Activated naive CD8-positive, alpha-beta T cell treated with anti-CD3 and anti-CD28 coated beads, Interleukin-2, amount 50 U/mL, for 16 hours (primary cell): ENCODE data around the gene MAGOH.
A peak's percentile ranks its signal among the peaks of the same experiment; 100 is the strongest.
"Not testable (repeated sequence)": the region's sequence is repeated elsewhere in the genome, so short reads cannot be mapped to it uniquely, and the experiment has no call there.

Source experiments
- DNase-seq: peaks from one replicate; pipeline ENCODE4 v3.0.0-alpha.2; 2020; ENCODE audit warnings: low read depth, low spot score

Gene MAGOH

DNA sequence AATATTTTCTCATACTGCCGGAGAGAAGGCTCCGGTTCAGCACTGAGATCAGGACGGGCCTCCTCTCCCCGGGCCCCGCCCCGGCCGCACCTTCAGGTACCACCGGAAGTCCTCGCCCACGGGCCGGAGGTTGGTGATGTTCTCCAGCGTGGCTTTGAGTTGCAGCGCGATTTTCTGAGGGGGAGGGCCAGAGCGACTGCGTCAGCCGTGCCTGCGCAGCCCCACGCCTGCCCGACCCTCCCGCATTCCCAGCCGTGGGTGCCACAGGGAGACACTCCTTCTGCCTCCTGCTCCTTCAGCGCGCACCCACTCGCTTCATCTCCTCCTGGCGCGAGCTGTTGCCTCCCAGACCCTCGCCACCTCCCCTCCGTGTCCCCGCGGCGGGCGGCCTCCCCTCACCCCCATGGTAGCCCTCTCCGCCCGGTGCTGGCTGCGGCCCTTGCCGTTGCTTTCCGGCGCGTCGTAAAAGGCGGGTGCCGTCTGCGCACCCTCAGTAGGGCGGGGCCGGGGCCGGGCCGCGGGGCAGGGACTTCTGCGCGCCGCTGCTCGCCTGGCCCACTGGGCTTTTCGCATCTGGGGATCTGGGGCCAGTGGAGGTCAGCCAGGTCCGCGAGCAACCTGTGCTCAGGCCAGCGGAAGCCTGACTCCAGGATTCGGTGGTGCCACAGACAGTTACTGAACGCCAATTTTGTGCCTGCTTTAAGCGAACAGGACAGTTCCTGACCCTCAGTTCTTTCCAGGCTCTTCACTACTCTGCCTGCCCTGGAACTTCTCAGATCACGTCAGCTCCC, 18.0 kb downstream of the MAGOH start, which contains the start of gene CZIB:
Gene CZIB (minus strand): TSS at position 464 of the 791 bp plus-strand sequence. CDS start 59 bp downstream, at position 405.
- DNase-seq, result peak; percentile 90

DNA sequence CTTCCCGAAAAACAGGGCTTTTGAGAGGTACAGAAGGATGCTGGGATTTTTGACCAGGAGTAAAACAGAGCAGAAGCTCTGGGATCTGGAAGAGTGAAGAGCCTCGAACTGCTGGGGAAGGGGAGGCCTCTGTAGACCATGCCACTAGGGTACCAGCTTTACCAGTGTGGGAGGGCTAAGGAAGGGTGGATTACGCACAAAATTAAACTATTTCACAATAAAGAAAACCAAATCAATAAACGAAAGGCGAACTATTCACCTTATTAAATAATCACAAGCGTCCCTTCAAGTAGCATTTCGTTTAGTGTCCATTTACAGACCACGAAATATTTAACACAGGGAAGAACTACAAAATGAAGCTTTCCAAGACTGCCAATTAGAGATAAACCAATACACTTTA, 18.6 kb downstream of the MAGOH start:
- DNase-seq, result no peak

DNA sequence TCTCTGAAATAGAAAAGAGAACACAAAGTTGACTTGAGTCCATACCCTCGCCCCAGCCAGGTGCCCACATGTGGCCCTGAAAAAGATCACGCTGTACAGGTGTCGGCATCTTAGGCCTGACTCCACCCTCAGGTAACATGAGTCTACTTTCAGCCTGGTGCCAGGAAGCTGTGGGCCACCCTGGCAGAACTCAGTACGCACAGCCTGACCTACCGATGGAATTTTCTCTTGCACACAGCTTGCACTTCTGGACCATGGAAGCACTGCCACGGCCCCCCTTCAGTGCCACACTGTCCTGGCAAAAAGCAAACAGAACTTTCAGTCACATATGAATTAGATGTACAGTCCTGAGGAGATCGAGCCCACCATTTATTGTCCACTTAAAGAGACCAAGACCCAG, 20.1 kb downstream of the MAGOH start:
- no peak for DNase-seq

DNA sequence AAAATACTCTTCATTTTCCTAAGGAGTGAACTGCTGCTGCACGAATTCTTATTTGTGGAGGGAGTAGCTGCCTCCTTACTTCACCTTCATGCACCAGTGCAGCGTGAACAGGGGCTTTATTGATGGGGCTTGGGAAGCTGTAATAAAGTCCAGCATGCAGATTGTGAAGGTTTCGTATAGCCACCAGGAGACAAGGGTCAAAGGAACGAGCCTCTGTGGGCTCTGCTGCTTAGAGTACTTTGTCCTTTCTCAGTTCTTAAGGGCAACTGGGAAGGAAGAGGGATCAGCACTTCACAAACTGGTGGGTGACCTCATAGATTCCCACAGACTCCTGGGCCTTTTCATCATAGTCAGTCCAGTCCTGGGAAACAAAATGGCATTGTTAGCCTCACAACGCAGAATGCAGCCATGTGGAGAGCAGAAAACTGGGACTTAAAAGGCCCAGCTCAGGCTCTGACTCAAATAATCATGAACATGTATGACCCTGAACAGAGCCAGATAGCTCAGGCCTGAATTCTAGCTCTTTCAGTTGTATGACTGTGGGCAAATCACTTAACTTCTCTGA, 23.9 kb downstream of the MAGOH start:
- no peak for DNase-seq

DNA sequence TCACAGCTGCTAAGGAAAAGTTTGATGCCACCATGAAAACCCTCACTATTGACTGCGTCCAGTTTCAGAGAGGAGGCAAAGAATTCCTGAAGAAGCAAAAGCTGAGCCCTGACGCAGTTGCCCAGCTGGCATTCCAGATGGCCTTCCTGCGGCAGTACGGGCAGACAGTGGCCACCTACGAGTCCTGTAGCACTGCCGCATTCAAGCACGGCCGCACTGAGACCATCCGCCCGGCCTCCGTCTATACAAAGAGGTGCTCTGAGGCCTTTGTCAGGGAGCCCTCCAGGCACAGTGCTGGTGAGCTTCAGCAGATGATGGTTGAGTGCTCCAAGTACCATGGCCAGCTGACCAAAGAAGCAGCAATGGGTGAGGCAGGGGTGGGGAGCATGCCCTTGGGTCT, 27.4 kb downstream of the MAGOH start:
- no peak for DNase-seq

DNA sequence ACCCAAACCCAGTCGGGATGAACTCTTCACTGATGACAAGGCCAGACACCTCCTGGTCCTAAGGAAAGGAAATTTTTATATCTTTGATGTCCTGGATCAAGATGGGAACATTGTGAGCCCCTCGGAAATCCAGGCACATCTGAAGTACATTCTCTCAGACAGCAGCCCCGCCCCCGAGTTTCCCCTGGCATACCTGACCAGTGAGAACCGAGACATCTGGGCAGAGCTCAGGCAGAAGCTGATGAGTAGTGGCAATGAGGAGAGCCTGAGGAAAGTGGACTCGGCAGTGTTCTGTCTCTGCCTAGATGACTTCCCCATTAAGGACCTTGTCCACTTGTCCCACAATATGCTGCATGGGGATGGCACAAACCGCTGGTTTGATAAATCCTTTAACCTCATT, 28.0 kb downstream of the MAGOH start:
- DNase-seq, result no peak

DNA sequence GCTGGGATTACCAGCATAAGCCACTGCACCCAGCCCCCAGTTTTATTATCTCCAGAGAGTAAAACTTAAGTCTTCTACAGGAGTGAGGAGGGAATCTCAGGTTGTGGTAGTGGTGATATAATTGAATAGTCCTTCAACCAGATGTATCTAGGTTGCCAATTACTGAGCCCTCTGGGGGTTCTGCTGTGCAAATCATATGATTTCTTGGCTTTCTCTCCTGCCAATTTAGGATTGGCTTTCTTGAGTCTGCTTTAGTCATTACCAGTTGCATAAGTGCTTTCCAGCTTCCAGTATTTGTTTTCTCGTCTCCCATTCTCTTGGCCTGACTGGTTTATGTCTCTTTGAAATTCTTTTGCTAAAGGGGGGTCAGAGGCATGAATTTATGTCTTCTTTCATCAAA, 30.6 kb downstream of the MAGOH start:
- DNase-seq, result no peak

DNA sequence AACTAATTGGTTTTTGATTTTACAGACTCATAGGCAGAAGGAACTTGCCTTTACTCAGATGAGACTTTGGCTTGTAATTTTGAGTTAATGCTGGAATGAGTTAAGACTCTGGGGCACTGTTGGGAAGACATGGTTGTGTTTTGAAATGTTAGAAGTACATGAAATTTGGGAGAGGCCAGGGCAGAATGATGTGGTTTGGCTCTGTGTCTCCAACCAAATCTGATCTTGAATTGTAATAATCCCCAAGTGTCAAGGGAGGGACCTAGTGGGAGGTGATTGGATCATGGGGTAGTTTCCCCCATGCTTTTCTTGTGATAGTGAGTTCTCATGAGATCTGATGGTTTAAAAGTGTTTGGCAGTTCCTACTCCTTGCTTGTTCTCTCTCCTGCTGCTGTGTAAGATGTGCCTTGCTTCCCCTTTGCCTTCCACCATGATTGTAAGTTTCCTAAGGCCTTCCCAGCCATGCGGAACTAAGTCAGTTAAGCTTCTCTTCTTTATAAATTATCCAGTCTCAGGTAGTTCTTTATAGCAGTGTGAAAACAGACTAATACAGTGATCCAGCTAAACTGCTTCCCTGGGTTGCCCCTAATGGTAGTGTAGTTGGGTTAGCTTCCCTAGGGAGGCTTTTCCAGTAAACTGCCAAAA, 31.5 kb downstream of the MAGOH start:
- DNase-seq, result no peak

DNA sequence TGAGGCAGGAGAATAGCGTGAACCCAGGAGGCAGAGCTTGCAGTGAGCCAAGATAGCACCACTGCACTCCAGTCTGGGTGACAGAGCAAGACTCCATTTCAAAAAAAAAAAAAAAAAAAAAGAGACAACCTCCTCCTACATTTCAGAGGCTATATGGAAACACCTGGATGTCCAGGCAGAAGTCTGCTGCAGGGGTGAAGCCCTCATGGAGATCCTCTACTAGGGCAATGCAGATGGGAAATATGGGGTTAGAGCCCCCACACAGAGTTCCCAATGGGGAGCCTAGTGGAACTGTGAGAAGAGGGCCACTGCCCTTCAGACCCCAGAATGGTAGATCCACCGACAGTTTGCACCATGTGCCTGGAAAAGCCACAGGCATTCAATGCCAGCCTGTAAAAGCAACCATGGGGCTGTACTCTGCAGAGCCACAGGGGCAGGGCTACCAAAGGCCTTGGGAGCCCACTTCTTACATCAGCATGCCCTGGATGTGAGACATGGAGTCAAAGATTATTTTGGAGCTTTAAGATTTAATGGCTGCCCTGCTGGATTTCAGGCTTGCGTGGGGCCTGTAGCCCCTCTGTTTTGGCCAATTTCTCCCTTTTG, 32.1 kb downstream of the MAGOH start:
- DNase-seq, result not testable (repeated sequence)

DNA sequence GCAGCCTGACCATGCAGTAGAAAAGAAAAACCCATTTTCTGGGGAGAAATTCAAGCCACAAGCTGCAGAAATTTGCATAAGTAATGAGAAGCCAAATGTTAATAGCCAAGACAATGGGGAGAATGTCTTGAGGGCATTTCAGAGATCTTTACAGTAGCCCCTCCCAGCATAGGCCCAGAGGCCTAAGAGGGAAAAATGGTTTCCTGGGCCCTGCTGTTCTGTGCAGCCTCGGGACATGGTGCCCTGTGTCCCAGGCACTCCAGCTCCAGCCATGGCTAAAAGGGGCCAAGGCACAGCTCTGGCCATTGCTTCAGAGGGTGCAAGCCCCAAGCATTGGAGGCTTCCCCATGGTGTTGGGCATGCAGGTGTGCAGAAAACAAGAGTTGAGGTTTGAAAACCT, 32.8 kb downstream of the MAGOH start:
- DNase-seq, result not testable (repeated sequence)

DNA sequence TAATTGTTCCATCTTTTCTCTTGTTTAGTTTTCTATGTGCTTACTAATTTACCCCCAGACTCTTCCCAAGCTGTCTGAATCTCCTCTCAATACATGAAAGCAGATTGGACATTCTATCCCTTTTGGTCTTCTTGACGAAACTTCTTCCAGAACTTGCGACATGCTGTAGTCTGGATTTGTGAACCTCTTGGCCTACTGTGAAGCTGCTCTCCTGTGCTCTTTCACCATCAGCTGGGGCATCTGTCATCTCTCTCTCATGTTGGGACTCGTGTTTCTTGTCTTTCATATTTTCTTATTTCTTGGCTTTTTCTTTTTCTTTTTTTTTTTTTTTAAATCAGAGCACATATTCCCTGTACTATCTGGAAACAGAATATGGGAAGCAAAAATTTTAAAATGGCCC, 34.9 kb downstream of the MAGOH start:
- DNase-seq, result no peak

DNA sequence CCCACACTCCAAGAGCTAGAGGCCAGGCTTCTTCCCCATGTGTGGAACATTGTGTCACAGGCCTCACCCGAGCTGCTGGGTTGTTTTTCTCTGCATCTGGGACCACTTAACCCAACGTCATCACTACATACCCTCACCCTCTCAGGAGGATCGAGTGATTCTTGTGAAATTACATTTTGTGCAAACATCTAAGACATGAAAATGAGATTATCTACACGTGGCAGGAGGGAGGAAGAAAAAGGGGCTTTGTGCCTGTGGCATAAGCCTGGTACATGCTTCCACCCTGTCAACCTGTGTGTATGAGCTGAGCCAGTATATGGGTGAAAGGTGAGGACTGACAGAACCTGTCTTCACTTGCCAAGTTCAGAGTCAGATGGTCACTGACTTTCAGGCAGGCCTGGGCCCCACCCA, 40.1 kb downstream of the MAGOH start:
- DNase-seq, result no peak

DNA sequence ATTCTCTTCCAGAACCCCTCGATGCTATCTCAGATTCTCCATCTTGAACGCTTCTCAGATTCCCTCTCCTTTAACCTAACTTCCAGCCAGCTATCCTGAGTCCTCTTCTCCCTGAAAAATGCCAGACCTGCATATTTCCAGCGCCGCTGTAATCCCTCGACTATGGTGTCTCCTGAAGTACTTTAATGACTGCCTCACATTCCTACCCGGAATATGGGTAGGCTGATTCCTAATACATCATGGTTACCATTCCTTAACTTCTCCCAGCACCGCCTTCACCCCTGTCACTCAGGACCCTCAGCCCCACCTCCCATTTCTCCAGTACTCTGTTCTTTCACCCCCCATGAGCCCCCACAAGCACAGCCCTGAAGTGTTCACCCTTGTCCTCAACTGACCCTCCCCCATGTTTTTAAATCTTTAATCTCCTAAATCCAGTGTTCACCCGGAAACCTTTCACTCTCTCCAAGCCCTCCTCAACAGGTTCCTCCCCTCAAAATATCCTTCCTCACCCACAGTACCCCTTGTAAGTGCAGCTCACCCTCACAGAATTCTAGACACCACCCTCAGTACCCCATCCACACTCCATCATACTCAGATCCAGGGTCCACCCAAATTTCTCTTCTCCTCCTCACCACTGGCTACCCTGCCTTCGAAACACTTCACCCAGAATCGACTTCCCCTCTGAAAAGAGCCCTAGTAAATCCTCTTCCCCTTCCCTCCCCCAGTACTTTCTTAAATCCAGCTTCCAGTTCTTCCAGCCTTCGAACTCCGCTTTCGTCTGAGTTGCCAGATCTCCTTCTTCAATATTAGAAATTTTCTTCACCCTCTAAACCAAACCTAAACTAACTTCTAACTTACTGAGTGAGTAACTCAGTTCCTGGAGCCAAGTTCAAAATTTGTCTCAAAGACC, 40.8 kb downstream of the MAGOH start:
- DNase-seq, result no peak

DNA sequence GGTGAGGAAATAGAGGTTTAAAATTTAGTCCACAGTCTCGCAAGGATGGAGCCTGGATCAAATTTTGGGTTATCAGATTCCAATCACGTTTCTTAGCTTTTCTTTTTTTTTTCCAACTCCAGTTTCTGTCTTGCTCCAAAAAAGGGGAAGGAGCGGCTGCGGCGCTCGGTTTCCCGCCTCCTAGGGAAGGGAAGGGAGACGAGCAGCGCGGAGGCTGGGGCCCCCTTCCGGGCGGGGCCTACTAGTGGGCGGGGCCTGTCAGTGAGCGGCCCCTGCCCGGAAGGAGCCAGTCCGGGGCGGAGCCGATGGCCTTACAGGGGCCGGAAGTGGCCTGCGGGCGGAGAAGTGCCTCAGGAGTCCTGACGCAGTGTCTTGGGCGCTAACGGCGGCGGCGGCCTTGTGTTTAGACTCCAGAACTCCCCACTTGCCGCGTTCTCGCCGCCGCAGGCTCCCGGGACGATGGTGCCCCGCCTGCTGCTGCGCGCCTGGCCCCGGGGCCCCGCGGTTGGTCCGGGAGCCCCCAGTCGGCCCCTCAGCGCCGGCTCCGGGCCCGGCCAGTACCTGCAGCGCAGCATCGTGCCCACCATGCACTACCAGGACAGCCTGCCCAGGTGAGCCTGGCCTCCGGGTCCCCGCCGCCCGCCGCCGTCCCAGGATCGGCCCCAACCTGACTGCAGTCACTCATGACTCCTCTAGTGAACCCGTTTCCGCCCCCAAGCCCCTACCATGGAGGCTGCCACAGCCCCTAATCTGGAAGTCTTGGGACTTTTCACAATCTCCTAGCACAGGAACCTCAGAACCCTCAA, 41.6 kb downstream of the MAGOH start, which contains the start of gene CPT2:
Gene CPT2 (plus strand): TSS at position 340 of the 806 bp plus-strand sequence. CDS start 120 bp downstream, at position 460.
- DNase-seq, result peak; percentile 78

DNA sequence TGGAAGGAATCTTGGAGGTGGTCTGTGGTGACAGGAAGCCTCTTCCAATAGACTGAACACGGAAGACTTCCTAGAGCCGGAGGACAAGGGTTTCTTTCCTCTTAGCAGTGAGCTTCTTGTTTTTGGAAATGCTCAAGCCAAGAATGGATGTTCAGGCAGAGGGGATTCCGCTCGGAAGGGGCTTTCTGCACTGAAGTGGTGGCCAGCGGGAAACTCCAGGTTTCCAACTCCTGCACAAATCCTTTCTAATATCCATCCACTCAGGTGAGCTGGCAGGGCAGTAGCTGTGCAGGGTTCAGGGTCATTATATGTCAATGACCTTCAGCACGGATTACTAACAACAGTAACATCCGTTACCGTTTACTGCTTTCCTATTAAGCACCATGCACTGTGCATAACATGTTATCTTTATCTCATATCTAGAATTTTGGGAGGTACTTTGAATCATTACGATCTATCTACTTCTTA, 42.3 kb downstream of the MAGOH start:
- no peak for DNase-seq

DNA sequence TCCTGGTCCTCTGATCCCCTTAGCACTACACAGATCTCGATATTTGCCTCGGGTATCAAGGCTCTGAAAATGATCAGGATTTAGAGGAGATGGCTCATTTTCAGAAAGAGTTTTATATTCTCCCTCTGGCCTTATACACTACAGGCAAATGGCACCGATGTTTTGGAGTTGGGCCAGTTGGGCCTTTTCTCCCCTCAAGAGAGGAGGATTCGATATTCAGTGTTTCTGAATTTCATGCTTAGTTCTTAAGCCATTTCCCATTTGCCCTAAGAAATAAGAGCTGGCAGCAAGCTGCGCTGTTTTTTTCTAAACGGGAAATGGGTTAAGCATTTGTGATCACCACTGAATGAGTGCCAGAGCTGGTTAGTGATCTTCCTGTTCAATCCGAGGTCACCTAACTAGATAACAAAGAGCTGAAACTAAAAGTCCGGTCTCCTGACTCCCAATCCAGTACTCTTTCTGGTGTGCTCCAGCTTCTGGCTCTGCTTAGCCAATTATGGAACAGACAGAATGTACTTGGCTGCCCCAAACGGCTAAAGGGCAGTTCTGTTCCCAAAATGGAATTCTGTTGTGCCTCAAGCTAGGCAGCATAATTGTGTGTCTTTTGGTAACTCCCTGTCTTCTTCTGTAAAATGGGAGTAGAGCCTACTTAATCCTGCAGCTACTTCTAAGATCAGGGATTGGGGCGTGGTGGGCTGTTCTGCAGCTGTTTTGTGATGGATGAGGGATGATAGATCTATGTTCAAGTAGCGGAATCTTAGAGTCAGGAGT, 42.9 kb downstream of the MAGOH start:
- DNase-seq, result no peak

DNA sequence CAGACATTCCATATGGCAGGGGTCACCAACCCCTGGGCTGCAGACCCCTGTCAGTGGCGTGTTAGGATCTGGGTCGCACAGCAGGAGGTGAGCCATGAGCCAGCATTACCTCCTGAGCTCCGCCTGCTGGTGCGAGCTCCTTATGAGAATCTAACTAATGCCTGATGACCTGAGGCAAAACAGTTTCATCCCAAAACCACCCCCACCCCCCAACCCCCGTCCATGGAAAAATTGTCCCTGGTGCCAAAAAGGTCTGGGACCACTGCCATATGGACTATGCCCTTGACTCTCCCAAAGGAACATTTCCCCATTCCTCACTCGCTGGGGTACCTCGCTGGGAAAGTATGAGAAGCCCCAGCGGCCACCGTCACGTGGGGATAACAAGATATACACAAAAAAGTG, 48.1 kb downstream of the MAGOH start:
- DNase-seq, result no peak

DNA sequence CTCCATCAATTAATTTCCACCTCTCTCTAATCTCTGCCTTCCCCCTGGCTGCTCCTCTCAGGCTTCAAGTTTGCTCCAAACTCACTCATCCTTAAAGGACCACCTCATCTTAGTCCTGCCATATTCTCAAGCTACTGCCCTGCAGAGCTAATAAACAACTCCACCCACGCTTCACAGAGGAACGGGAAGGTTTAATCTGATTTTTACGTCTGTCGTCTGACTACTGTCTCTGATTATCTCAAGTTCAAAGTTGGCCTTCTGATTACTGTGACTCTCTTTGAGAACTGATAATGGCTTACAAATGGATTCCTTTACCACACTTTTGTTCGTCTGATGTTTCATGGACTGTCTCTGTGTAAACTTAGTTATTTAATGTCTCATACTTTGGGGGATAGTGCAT, 49.3 kb downstream of the MAGOH start:
- no peak for DNase-seq

DNA sequence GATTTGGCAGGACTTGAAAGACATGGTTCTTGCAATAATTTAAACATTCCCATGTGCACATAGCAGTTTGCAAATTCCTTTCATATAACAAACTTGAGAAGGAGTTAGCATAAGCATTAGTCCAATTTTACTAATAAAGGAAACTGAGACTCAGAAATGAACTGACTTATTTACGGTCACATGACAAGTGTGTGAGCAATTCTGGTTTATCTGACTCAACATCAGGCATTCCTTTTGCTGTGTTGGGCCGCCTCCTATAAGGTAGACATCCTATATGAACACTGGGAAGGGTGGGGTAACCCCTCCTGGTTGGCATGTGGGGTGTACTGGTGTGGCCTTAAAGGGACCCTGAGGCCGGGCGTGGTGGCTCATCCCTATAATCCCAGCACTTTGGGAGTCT, 50.2 kb downstream of the MAGOH start:
- DNase-seq, result no peak

DNA sequence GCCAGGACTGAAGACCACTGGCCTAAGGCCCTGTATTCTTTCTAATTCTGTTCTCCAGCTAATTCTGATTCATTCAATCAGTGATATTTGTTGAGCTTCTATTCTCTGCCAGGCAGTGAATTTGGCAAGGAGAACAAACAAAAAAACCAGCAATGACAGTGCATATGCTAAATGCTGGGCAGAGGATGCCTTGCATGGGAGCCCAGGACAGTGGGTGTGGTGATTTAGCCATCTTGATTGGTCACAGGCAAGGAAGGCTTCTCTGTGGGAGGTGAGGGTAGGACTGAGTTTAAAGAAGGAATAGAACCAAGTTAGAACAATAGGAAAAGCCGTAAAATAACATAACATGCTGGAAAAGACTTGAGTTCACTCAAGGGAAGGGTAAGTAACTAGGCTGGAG, 50.9 kb downstream of the MAGOH start:
- no peak for DNase-seq
